ENCODE results near the gene ERBB4. TPM values are rescaled to one million over a fixed set of nuclear protein-coding genes. Genes with fewer than 3 reads are reported as not detected.

ERBB4 gene
- total RNA-seq, 1 donor from 2014 or later: 0.36 TPM

GRCh38 chr2:211435331-211435730 is 1103.3 kb downstream of the ERBB4 start:
- H3K36me3 Mint-ChIP-seq (ENCODE audit: low read depth, unreplicated experiment): no peaks in the 10 kb centered on the region

DNA sequence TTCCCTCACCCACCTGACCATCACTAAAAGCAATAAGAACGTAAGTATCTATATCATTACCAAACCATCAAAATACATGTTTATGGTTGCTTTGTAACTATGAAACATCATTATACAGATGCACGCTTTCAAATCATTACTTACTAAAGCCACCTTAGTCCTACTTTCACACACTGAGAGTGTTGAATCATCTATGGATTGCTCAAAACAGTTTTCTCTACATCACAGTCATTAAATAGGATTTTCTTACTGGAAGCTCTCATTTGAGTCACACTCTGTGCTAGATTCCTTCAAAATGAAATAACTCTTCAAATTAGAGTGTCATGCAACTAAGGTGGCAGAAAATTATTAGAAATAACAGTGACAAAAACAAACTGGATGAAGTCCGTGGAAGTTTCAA is 1103.8 kb downstream of the ERBB4 start:
- Mint-ChIP-seq H3K27me3 (ENCODE audit: unreplicated experiment) (no peaks in the 10 kb centered on the region), H3K4me3 (ENCODE audit: unreplicated experiment) (no peak overlapping the region), H3K9me3 (ENCODE audit: unreplicated experiment) (no peaks in the 10 kb centered on the region), H3K36me3 (ENCODE audit: low read depth, unreplicated experiment) (no peaks in the 10 kb centered on the region), H3K27ac (ENCODE audit: unreplicated experiment) (no peak overlapping the region), H3K4me1 (ENCODE audit: unreplicated experiment) (peaks cover 3% of the 10 kb centered on the region)
- DNase-seq (ENCODE audit: low spot score): no peak
- no peak for TF ChIP-seq CTCF (IDR thresholded peaks at IDR 0.05; ENCODE audit: unreplicated experiment)

More at GRCh38 chr2:211435331-211435730, 1103.3 kb downstream of the ERBB4 start:
- TF ChIP-seq CTCF (IDR thresholded peaks at IDR 0.05; ENCODE audit: unreplicated experiment): no peak
- Mint-ChIP-seq H3K9me3 (ENCODE audit: unreplicated experiment) (no peaks in the 10 kb centered on the region), H3K4me1 (ENCODE audit: unreplicated experiment) (peaks cover 3% of the 10 kb centered on the region), H3K27ac (ENCODE audit: unreplicated experiment) (no peak overlapping the region), H3K4me3 (ENCODE audit: unreplicated experiment) (no peak overlapping the region), H3K27me3 (ENCODE audit: unreplicated experiment) (no peaks in the 10 kb centered on the region)
- DNase-seq (ENCODE audit: low spot score): no peak

DNA sequence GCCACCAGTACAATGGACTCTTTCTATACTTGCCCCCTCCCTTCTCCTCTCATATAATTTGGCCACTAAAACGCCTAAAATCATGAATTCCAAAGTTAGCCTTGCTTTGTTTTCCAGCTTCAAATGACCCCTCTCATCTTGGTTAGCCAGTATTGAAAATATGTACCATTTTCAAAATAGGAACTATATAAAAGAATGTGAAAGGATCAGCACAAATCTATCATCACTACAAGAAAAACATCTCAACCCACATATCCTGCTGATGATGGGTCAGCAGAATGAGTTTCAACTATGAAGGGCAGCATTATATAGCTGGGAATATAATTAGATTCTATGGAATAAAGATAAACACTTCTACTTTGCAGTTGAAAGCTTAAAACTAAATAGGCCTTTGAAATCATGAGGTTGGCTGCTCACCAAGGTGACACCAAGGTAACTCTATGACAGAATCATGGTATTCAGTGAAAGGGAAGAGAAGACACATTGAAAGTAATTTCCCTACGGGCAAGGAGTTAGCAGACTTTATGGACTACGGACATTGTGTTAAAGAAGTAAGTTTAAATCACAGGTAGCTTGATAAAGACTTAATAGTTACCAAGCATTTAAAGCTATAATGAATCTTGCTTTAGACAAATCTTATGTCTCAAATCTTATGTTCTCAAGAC is 1109.2 kb downstream of the ERBB4 start:
- H3K27me3 Mint-ChIP-seq (ENCODE audit: unreplicated experiment): no peaks in the 10 kb centered on the region
- no peaks in the 10 kb centered on the region for H3K4me1 Mint-ChIP-seq (ENCODE audit: unreplicated experiment)
- no peak overlapping the region for H3K4me3 Mint-ChIP-seq (ENCODE audit: unreplicated experiment)
- H3K27ac Mint-ChIP-seq (ENCODE audit: unreplicated experiment): no peak overlapping the region
- H3K9me3 Mint-ChIP-seq (ENCODE audit: unreplicated experiment): no peaks in the 10 kb centered on the region
- no peaks in the 10 kb centered on the region for H3K36me3 Mint-ChIP-seq (ENCODE audit: low read depth, unreplicated experiment)
- DNase-seq (ENCODE audit: low spot score): no peak
- TF ChIP-seq CTCF (IDR thresholded peaks at IDR 0.05; ENCODE audit: unreplicated experiment): no peak

DNA sequence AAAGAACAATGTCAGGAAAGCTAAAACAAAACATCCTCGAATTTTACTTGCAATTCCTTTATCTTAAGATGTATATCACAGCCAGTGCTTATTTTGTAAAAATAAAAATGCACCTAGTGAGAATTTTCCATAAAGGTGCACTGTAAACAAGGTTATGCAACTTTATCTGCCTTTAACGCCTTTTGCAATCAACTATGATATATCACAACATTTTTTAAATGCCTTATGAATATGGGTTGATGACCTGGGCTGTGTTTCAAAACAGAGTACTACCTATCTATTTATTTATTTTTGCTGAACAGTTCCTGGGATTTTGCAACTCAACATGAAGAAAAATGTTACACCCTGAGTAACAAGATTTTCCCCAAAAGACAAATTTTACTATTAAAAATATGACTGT is 1112.4 kb downstream of the ERBB4 start:
- no peak for DNase-seq (ENCODE audit: low spot score)
- TF ChIP-seq CTCF (IDR thresholded peaks at IDR 0.05; ENCODE audit: unreplicated experiment): no peak
- Mint-ChIP-seq H3K27me3 (ENCODE audit: unreplicated experiment) (no peaks in the 10 kb centered on the region), H3K4me3 (ENCODE audit: unreplicated experiment) (no peak overlapping the region), H3K9me3 (ENCODE audit: unreplicated experiment) (no peaks in the 10 kb centered on the region), H3K4me1 (ENCODE audit: unreplicated experiment) (no peaks in the 10 kb centered on the region), H3K27ac (ENCODE audit: unreplicated experiment) (no peak overlapping the region), H3K36me3 (ENCODE audit: low read depth, unreplicated experiment) (no peaks in the 10 kb centered on the region)

DNA sequence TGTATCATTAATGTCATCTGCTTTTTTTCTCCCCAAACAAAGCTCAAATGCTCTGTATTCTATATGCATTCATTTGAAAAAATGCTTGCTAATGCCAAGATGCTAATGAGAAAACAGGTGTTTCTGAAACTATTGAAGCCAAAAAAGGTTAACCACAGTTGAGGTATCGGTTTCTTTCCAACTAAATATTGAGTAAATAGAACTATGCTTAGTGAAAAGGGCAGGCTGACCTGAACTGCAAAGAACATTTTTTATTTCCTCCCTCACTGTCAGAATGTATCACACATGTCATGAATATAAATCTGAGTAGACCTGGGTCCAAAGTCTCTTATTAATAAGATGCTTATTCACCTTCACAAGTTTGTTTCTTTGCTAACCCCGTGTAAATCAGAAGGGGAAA is 1115.6 kb downstream of the ERBB4 start:
- Mint-ChIP-seq H3K9me3 (ENCODE audit: unreplicated experiment) (no peaks in the 10 kb centered on the region), H3K27me3 (ENCODE audit: unreplicated experiment) (no peaks in the 10 kb centered on the region), H3K4me1 (ENCODE audit: unreplicated experiment) (no peaks in the 10 kb centered on the region), H3K27ac (ENCODE audit: unreplicated experiment) (no peak overlapping the region), H3K4me3 (ENCODE audit: unreplicated experiment) (no peak overlapping the region), H3K36me3 (ENCODE audit: low read depth, unreplicated experiment) (no peaks in the 10 kb centered on the region)
- TF ChIP-seq CTCF (IDR thresholded peaks at IDR 0.05; ENCODE audit: unreplicated experiment): no peak
- DNase-seq (ENCODE audit: low spot score): no peak
